Measurements from ENCODE around the gene DENND4A. TPM values are rescaled to one million over a fixed set of nuclear protein-coding genes. Genes with fewer than 3 reads are reported as not detected.

DENND4A gene
- total RNA-seq, 1 experiment from 2014 or later = 26.0 TPM

DNA sequence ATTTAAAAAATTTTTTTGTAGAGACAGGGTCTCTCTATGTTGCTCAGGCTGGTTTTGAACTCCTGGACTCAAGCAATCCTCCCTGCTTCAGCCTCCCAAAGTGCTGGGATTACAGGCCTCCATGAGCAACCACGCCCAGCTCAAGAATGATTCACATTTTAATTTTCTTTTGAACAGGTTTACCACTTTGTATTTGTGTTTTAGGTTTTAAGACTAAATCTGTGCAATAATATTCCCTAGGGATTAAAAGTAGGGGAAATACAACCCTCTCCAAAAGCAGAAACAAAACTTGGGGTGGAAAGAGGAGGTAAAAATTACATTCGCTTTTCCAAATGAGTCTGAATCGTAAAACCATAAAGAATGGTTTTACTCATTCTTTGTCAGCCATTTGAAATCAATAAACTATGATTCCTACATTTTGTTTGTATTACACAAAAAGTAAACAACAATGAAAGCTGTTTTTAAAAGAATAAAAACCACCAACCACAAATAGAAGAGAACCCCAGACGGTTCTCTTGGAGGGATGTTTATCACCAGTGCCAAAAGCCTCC is 132.5 kb downstream of the DENND4A start:
- H3K4me1 Mint-ChIP-seq (ENCODE audit: low read depth, unreplicated experiment) = peaks cover 8% of the 10 kb centered on the region
- no peaks in the 10 kb centered on the region for H3K27me3 Mint-ChIP-seq (ENCODE audit: unreplicated experiment)
- TF ChIP-seq, protein P1, sequence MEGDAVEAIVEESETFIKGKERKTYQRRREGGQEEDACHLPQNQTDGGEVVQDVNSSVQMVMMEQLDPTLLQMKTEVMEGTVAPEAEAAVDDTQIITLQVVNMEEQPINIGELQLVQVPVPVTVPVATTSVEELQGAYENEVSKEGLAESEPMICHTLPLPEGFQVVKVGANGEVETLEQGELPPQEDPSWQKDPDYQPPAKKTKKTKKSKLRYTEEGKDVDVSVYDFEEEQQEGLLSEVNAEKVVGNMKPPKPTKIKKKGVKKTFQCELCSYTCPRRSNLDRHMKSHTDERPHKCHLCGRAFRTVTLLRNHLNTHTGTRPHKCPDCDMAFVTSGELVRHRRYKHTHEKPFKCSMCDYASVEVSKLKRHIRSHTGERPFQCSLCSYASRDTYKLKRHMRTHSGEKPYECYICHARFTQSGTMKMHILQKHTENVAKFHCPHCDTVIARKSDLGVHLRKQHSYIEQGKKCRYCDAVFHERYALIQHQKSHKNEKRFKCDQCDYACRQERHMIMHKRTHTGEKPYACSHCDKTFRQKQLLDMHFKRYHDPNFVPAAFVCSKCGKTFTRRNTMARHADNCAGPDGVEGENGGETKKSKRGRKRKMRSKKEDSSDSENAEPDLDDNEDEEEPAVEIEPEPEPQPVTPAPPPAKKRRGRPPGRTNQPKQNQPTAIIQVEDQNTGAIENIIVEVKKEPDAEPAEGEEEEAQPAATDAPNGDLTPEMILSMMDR (IDR thresholded peaks at IDR 0.05; ENCODE audit: unreplicated experiment) = no peak
- intact Hi-C loops (cut with micrococcal nuclease; ENCODE audit: unreplicated experiment) = no loop called here
- BruUV-seq (replicated peaks) = TSS peak; percentile 11
- CTCF ChIA-PET = interaction anchor here (0.6 to 1.4 kb wide), 4 partner anchors 8 to 136 kb away, joined by 3 to 5 read pairs (median 4); no protein-coding TSS in a partner anchor
- no peak overlapping the region for H3K4me3 Mint-ChIP-seq (ENCODE audit: low read depth, unreplicated experiment)
- DNase-seq = no peak
- H3K36me3 Mint-ChIP-seq (ENCODE audit: insufficient read depth, unreplicated experiment) = peaks cover 21% of the 10 kb centered on the region
- H3K27ac Mint-ChIP-seq (ENCODE audit: unreplicated experiment) = no peak overlapping the region
- no peaks in the 10 kb centered on the region for H3K9me3 Mint-ChIP-seq (ENCODE audit: low read depth, unreplicated experiment)

DNA sequence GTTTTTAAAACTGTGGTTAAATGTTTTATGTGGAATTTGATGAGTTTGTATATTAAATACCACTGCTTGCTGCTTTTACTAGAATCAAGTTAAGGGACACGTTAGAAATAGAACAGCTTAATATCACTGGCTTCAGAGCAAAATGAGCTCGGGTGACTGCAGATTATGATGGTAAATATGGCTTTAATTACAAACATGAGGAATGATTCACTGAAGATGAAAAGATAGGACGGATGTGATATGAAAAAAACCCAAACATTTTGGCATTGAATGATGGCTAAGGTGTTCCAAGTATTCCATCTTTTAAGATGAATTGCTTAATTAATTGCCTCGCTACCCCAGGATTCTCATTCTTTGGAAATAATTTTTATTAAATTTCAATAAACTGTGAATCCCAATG is 136.6 kb downstream of the DENND4A start:
- no peak for DNase-seq
- BruUV-seq (replicated peaks) = no TSS peak
- Mint-ChIP-seq H3K27ac (ENCODE audit: unreplicated experiment) (no peak overlapping the region), H3K36me3 (ENCODE audit: insufficient read depth, unreplicated experiment) (peaks cover 19% of the 10 kb centered on the region), H3K9me3 (ENCODE audit: low read depth, unreplicated experiment) (no peaks in the 10 kb centered on the region), H3K27me3 (ENCODE audit: unreplicated experiment) (no peaks in the 10 kb centered on the region), H3K4me3 (ENCODE audit: low read depth, unreplicated experiment) (no peak overlapping the region), H3K4me1 (ENCODE audit: low read depth, unreplicated experiment) (peaks cover 22% of the 10 kb centered on the region)
- TF ChIP-seq, protein P1 (IDR thresholded peaks at IDR 0.05; ENCODE audit: unreplicated experiment) = no peak
- CTCF ChIA-PET = no interaction called here
- intact Hi-C loops (cut with micrococcal nuclease; ENCODE audit: unreplicated experiment) = no loop called here

DNA sequence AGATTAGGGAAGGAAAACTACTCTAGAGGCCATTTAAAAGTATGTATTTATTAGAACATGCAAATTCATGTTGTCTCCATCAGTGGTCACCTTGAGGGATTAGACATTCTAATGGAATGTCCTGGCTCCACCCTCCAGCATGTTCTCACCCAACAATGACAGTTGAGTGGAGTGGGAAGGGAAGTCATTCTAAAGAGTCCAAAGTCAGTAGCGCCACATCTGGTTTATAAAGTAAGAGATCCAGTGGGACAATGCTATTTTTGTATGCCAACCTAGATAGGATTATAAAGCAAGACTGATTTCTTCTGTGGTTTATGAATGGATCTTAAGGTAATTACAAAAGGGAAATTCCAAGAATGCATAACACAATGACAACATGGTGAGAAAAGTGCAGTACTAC is 137.1 kb downstream of the DENND4A start:
- H3K36me3 Mint-ChIP-seq (ENCODE audit: insufficient read depth, unreplicated experiment) = peaks cover 16% of the 10 kb centered on the region
- H3K27me3 Mint-ChIP-seq (ENCODE audit: unreplicated experiment) = no peaks in the 10 kb centered on the region
- intact Hi-C loops (cut with micrococcal nuclease; ENCODE audit: unreplicated experiment) = no loop called here
- TF ChIP-seq, protein P1 (IDR thresholded peaks at IDR 0.05; ENCODE audit: unreplicated experiment) = no peak
- DNase-seq = peak; percentile 16
- H3K4me1 Mint-ChIP-seq (ENCODE audit: low read depth, unreplicated experiment) = peaks cover 22% of the 10 kb centered on the region
- no peak overlapping the region for H3K4me3 Mint-ChIP-seq (ENCODE audit: low read depth, unreplicated experiment)
- BruUV-seq (replicated peaks) = no TSS peak
- H3K27ac Mint-ChIP-seq (ENCODE audit: unreplicated experiment) = no peak overlapping the region
- H3K9me3 Mint-ChIP-seq (ENCODE audit: low read depth, unreplicated experiment) = no peaks in the 10 kb centered on the region
- CTCF ChIA-PET = no interaction called here

DNA sequence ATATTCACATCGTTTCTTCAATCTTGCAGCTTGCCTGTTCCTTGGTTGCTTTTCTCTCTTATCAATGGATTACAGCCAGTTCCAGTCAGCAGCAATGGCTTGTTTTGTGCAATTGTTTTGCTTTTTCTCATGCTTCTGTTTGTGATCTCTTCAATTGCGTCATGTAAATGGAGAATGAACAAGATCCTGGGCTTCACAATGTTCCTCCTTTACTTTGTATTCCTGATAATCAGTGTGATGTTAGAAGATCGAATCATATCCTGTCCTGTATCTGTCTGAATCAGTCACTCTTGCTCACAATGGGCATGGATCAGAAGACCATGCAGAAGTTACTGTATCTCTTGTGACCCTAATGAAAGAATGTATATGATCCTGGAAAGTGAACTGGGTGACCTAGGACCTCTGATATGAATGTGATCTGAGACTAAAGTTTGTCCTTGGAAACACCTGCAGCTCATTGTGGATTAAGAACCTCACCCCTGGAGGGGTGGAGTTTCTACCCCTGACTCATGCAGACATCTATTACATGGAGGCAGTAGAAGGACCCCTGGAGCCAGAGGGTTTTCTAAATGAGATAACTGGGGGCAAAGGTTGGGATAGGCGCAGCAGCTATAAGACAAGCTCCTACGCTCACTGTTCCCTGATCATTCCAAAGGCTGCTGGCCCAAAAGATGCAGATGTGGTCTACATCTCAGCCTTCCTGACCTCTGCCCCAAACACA is 138.1 kb downstream of the DENND4A start:
- DNase-seq = no peak
- Mint-ChIP-seq H3K27me3 (ENCODE audit: unreplicated experiment) (no peaks in the 10 kb centered on the region), H3K27ac (ENCODE audit: unreplicated experiment) (no peak overlapping the region), H3K4me1 (ENCODE audit: low read depth, unreplicated experiment) (peaks cover 22% of the 10 kb centered on the region), H3K36me3 (ENCODE audit: insufficient read depth, unreplicated experiment) (peaks cover 14% of the 10 kb centered on the region), H3K9me3 (ENCODE audit: low read depth, unreplicated experiment) (no peaks in the 10 kb centered on the region), H3K4me3 (ENCODE audit: low read depth, unreplicated experiment) (no peak overlapping the region)
- intact Hi-C loops (cut with micrococcal nuclease; ENCODE audit: unreplicated experiment) = no loop called here
- TF ChIP-seq, protein P1 (IDR thresholded peaks at IDR 0.05; ENCODE audit: unreplicated experiment) = no peak
- CTCF ChIA-PET = interaction anchor here (1.0 kb wide), 1 partner anchor 215 kb away, joined by 3 read pairs; the partner anchor contains the start of gene RAB11A
- BruUV-seq (replicated peaks) = no TSS peak
